ENCODE data around the gene IGF2R.
"Not testable (repeated sequence)": the region's sequence is repeated elsewhere in the genome, so short reads cannot be mapped to it uniquely, and the experiment has no call there.

IGF2R gene

GRCh38 chr6:160139420-160139851, 170.6 kb downstream of the IGF2R start:
- DNase-seq (ENCODE audit: low read depth): peak; percentile 91
- Histone ChIP-seq H3K9ac (ENCODE audit: low read length) (no peak overlapping the region), H3K9me3 (ENCODE audit: control insufficient read depth, low read length) (no peaks in the 10 kb centered on the region), H3K4me3 (ENCODE audit: low read length) (no peak overlapping the region), H3K27me3 (replicated peaks; ENCODE audit: control insufficient read depth, insufficient read depth, low read length) (no peaks in the 10 kb centered on the region), H3K36me3 (ENCODE audit: control insufficient read depth, insufficient read depth, low read length, severe bottlenecking) (peaks cover 13% of the 10 kb centered on the region), H3K4me1 (ENCODE audit: control insufficient read depth, insufficient read depth, low read length) (peaks cover 19% of the 10 kb centered on the region)

DNA sequence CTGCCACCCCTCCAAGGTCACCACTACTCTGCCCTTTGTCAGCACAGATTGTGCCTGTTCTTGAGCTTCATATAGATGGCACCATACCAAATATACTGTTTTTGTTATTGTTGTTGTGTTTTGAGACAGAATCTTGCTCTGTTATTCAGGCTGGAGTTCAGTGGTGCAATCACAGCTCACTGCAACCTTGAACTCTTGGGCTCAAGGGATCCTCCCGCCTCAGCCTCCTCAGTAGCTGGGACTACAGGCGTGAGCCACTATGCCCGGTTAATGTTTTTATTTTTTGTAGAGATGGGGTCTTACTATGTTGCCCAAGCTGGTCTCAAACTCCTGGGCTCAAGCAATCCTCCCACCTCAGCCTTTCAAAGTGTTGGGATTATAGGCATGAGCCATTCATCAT, 171.6 kb downstream of the IGF2R start:
- not testable (repeated sequence) for H3K4me3 ChIP-seq (ENCODE audit: low read length); DNase-seq (ENCODE audit: low read depth); H3K27me3 ChIP-seq (replicated peaks; ENCODE audit: control insufficient read depth, insufficient read depth, low read length); H3K9ac ChIP-seq (ENCODE audit: low read length); H3K9me3 ChIP-seq (ENCODE audit: control insufficient read depth, low read length)
- peaks cover 13% of the 10 kb centered on the region for H3K36me3 ChIP-seq (ENCODE audit: control insufficient read depth, insufficient read depth, low read length, severe bottlenecking)
- H3K4me1 ChIP-seq (ENCODE audit: control insufficient read depth, insufficient read depth, low read length): peaks cover 19% of the 10 kb centered on the region

DNA sequence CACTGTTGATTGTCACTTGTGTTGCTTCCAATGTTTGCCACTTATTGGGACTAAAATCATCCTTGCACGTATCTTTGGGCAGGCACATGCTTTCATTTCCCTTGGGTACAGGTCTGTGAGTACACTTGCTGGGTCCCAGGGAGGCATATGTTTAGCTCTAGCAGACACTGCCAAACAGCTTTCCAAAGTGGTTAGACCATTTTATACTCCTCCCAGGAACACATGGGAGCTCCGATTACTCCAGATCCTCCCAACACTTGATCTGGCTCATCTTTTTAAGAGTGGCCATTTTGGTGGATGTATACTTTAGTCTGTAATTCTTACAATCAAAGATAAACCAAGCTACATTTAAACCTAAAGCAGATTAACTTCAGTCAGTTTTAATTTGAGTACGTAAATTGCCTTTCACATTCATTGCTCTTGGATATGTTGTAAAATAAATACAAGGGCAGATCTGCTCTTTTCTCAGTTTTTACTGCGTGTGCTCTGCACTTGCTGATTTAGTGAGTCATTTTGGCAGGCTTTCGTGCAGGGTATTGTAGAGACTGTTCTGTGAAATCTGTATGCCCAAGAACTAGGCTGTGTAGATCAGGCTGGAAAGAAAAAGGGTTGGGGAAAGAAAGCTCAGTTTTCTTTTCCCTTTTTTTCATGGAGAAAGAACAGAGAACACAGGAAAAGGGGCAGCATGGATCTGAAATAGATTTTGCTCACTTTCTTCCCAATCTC, 172.3 kb downstream of the IGF2R start:
- no peak overlapping the region for H3K4me3 ChIP-seq (ENCODE audit: low read length)
- H3K9ac ChIP-seq (ENCODE audit: low read length): no peak overlapping the region
- H3K4me1 ChIP-seq (ENCODE audit: control insufficient read depth, insufficient read depth, low read length): peaks cover 19% of the 10 kb centered on the region
- no peaks in the 10 kb centered on the region for H3K9me3 ChIP-seq (ENCODE audit: control insufficient read depth, low read length)
- DNase-seq (ENCODE audit: low read depth): peak; percentile 83
- peaks cover 13% of the 10 kb centered on the region for H3K36me3 ChIP-seq (ENCODE audit: control insufficient read depth, insufficient read depth, low read length, severe bottlenecking)
- H3K27me3 ChIP-seq (replicated peaks; ENCODE audit: control insufficient read depth, insufficient read depth, low read length): no peaks in the 10 kb centered on the region

DNA sequence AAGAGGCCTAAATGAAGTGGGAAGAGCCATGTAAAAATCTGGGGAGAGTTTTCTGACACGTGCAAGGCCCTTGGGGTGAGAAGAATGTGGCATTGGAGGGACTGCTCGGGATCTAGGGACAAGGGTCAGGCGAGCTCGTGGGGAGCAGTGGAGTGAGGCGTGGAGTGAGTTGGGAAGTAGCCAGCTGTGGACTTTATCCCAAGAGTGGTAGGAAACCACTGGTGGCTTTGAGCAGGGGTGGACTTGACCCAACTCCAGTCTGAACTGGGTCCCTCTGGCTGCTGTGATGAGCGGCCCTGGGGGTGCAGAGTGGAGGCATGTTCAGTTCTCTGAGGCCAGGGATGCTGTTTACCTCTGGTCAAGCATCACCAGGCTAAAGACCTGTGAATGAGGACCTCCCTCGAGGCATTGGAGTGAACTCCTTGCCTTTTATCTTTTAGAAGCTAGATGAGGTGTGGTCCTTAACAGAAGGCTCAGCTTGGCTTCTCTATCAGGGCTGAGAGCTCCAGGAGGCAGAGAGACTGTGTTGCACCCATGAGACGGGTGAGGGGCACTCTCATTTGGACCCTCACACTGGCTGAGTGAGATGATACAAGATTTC, 173.3 kb downstream of the IGF2R start:
- peaks cover 19% of the 10 kb centered on the region for H3K4me1 ChIP-seq (ENCODE audit: control insufficient read depth, insufficient read depth, low read length)
- peaks cover 19% of the 10 kb centered on the region for H3K36me3 ChIP-seq (ENCODE audit: control insufficient read depth, insufficient read depth, low read length, severe bottlenecking)
- H3K9ac ChIP-seq (ENCODE audit: low read length): no peak overlapping the region
- no peaks in the 10 kb centered on the region for H3K9me3 ChIP-seq (ENCODE audit: control insufficient read depth, low read length)
- H3K4me3 ChIP-seq (ENCODE audit: low read length): no peak overlapping the region
- H3K27me3 ChIP-seq (replicated peaks; ENCODE audit: control insufficient read depth, insufficient read depth, low read length): no peaks in the 10 kb centered on the region
- DNase-seq (ENCODE audit: low read depth): no peak

- H3K4me1 ChIP-seq (ENCODE audit: control insufficient read depth, insufficient read depth, low read length): peaks cover under 1% of the 10 kb centered on the region
- DNase-seq (ENCODE audit: low read depth): no peak
- H3K4me3 ChIP-seq (ENCODE audit: low read length): no peak overlapping the region
- H3K9ac ChIP-seq (ENCODE audit: low read length): no peak overlapping the region
- H3K9me3 ChIP-seq (ENCODE audit: control insufficient read depth, low read length): no peaks in the 10 kb centered on the region
- peaks cover 19% of the 10 kb centered on the region for H3K36me3 ChIP-seq (ENCODE audit: control insufficient read depth, insufficient read depth, low read length, severe bottlenecking)
- no peaks in the 10 kb centered on the region for H3K27me3 ChIP-seq (replicated peaks; ENCODE audit: control insufficient read depth, insufficient read depth, low read length)
These were observed 177.7 kb downstream of the IGF2R start for GRCh38 chr6:160146454-160147145.

GRCh38 chr6:160147146-160147536, 178.3 kb downstream of the IGF2R start:
- DNase-seq (ENCODE audit: low read depth): no peak
- no peaks in the 10 kb centered on the region for H3K9me3 ChIP-seq (ENCODE audit: control insufficient read depth, low read length)

GRCh38 chr6:160154471-160154870, 185.6 kb downstream of the IGF2R start:
- Histone ChIP-seq H3K27me3 (replicated peaks; ENCODE audit: control insufficient read depth, insufficient read depth, low read length) (no peaks in the 10 kb centered on the region), H3K4me1 (ENCODE audit: control insufficient read depth, insufficient read depth, low read length) (peaks cover 12% of the 10 kb centered on the region), H3K9me3 (ENCODE audit: control insufficient read depth, low read length) (peaks cover 12% of the 10 kb centered on the region), H3K9ac (ENCODE audit: low read length) (no peak overlapping the region), H3K4me3 (ENCODE audit: low read length) (no peak overlapping the region), H3K36me3 (ENCODE audit: control insufficient read depth, insufficient read depth, low read length, severe bottlenecking) (peaks cover 10% of the 10 kb centered on the region)
- DNase-seq (ENCODE audit: low read depth): no peak

More at GRCh38 chr6:160147146-160147536, 178.3 kb downstream of the IGF2R start:
- Histone ChIP-seq H3K27me3 (replicated peaks; ENCODE audit: control insufficient read depth, insufficient read depth, low read length) (no peaks in the 10 kb centered on the region), H3K36me3 (ENCODE audit: control insufficient read depth, insufficient read depth, low read length, severe bottlenecking) (peaks cover 19% of the 10 kb centered on the region), H3K4me1 (ENCODE audit: control insufficient read depth, insufficient read depth, low read length) (no peaks in the 10 kb centered on the region), H3K4me3 (ENCODE audit: low read length) (no peak overlapping the region), H3K9ac (ENCODE audit: low read length) (no peak overlapping the region)

GRCh38 chr6:160156842-160157241, 188.0 kb downstream of the IGF2R start:
- Histone ChIP-seq H3K9ac (ENCODE audit: low read length) (no peak overlapping the region), H3K4me1 (ENCODE audit: control insufficient read depth, insufficient read depth, low read length) (peaks cover 12% of the 10 kb centered on the region), H3K4me3 (ENCODE audit: low read length) (no peak overlapping the region), H3K9me3 (ENCODE audit: control insufficient read depth, low read length) (peaks cover 12% of the 10 kb centered on the region), H3K27me3 (replicated peaks; ENCODE audit: control insufficient read depth, insufficient read depth, low read length) (no peaks in the 10 kb centered on the region), H3K36me3 (ENCODE audit: control insufficient read depth, insufficient read depth, low read length, severe bottlenecking) (peaks cover 13% of the 10 kb centered on the region)
- peak; percentile 72 for DNase-seq (ENCODE audit: low read depth)

- no peaks in the 10 kb centered on the region for H3K9me3 ChIP-seq (ENCODE audit: control insufficient read depth, low read length)
- DNase-seq (ENCODE audit: low read depth): peak; percentile 19
- no peak overlapping the region for H3K9ac ChIP-seq (ENCODE audit: low read length)
- peaks cover 3% of the 10 kb centered on the region for H3K36me3 ChIP-seq (ENCODE audit: control insufficient read depth, insufficient read depth, low read length, severe bottlenecking)
- no peak overlapping the region for H3K4me3 ChIP-seq (ENCODE audit: low read length)
- peaks cover 12% of the 10 kb centered on the region for H3K4me1 ChIP-seq (ENCODE audit: control insufficient read depth, insufficient read depth, low read length)
- H3K27me3 ChIP-seq (replicated peaks; ENCODE audit: control insufficient read depth, insufficient read depth, low read length): no peaks in the 10 kb centered on the region
These were observed 191.6 kb downstream of the IGF2R start for GRCh38 chr6:160160450-160160849.

Measured in adipocyte (in vitro differentiated cells).